ENCODE results near the gene PITPNM1.
"Not testable (repeated sequence)": the region's sequence is repeated elsewhere in the genome, so short reads cannot be mapped to it uniquely, and the experiment has no call there.

Gene PITPNM1

GRCh38 chr11:67466367-67466766, 38.8 kb downstream of the PITPNM1 start:
- no peak for DNase-seq (ENCODE audit: low spot score)

- not testable (repeated sequence) for DNase-seq (ENCODE audit: low spot score)
Observed at GRCh38 chr11:67465530-67465929, 39.6 kb downstream of the PITPNM1 start.

- no peak for DNase-seq (ENCODE audit: low spot score)
Observed at GRCh38 chr11:67465189-67465510, 40.0 kb downstream of the PITPNM1 start.

GRCh38 chr11:67464411-67465188, 40.6 kb downstream of the PITPNM1 start:
- DNase-seq (ENCODE audit: low spot score), result peak; percentile 82

- DNase-seq (ENCODE audit: low spot score), result peak; percentile 79
Observed at GRCh38 chr11:67463680-67464410, 41.3 kb downstream of the PITPNM1 start.

- DNase-seq (ENCODE audit: low spot score), result no peak
Observed at GRCh38 chr11:67463186-67463585, 42.0 kb downstream of the PITPNM1 start.

DNA sequence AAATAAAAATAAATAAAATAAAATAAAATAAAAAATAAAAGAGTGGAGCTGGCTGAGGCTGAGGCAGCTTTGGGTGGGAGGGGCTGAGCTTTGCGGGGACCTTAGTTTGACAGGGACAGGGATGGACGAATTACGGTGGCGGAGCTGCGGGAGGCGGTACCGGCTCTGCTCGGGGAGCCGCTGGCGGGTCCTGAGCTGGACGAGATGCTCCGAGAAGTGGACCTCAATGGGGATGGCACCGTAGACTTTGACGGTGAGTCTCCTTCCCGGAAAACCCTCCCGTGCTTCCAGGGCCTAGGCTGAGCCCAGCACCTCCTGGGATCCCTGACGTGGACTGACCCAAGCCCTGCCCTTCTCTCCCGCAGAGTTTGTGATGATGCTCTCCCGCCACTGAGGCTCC, 46.9 kb downstream of the PITPNM1 start:
- no peak for DNase-seq (ENCODE audit: low spot score)

GRCh38 chr11:67457453-67457852, 47.7 kb downstream of the PITPNM1 start:
- DNase-seq (ENCODE audit: low spot score), result no peak

DNA sequence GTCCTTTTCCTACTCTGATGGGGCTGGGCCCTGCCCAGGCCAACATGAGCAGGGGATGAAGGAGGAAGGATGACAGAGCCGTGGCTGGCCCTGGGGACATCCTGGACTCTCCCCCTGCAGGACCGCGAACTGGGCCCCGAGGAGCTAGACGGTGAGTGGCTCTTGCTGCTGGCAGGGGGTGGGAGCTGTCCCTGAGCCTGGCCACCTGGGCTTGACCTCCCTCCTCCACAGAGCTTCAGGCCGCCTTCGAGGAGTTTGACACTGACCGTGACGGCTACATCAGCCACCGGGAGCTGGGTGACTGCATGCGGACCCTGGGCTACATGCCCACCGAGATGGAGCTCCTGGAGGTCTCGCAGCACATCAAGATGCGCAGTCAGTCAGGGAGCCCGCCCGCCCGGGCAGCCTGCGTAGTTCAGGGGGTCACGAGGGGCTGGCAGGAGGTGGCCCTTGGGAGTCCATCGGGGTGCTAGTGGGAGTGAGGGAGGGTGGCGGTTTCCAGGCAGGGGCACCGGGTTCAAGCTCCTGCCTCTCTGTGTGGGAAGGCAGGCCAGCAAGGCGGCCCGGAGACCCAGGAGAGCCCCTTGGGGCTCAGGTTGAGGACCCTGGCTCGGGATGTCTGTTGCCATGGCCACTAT, 49.0 kb downstream of the PITPNM1 start:
- no peak for DNase-seq (ENCODE audit: low spot score)

- no peak for DNase-seq (ENCODE audit: low spot score)
Observed at GRCh38 chr11:67455054-67455453, 50.1 kb downstream of the PITPNM1 start, which contains the start of gene CABP4. CABP4 (plus strand) TSS chr11:67455354; CDS start chr11:67455424, 70 bp downstream.

GRCh38 chr11:67453816-67454732, 51.1 kb downstream of the PITPNM1 start:
- DNase-seq (ENCODE audit: low spot score), result no peak

DNA sequence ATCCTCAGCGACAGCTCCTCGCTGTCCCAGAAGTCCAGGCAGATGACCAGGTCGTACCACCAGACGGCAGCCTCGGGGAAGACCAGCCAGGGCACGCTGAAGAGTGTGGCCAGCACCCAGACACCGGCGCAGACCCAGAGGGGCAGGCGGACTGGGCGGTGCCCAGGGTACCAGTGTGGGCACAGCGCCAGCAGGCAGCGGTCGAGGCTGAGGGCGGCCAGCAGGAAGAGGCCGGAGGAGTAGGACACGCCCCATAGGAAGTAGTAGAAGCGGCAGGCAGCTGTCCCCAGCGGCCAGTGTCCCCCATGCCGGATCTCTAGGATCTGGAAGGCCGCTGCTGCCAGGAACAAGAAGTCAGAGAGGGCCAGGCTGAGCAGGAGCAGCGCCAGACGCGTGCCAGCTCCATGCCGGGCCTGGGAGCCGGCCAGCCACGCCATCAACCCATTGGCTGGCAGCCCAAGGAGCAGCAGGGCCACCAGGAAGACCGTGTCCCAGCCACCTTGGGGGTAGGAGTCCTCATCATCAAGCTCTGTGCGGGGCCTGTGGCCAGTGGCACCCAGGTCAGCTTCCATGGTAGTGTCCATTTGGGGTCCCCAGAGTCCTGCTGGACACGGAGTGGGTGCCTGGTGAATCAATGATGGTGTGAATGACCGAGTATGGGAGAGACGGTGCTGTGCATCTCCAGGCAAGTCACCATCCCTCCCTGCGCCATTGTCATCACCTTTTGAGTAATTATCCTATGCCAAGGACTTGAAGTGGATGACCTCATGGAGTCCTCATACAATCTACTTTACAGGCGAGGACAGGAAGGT, 52.8 kb downstream of the PITPNM1 start, which contains the start of gene GPR152:
Gene GPR152 (minus strand): TSS at position 589 of the 812 bp plus-strand sequence. CDS start 5 bp downstream, at position 584.
- no peak for DNase-seq (ENCODE audit: low spot score)

- no peak for DNase-seq (ENCODE audit: low spot score)
Observed at GRCh38 chr11:67451658-67451976, 53.5 kb downstream of the PITPNM1 start.

- no peak for DNase-seq (ENCODE audit: low spot score)
Observed at GRCh38 chr11:67450796-67451657, 54.1 kb downstream of the PITPNM1 start.

DNA sequence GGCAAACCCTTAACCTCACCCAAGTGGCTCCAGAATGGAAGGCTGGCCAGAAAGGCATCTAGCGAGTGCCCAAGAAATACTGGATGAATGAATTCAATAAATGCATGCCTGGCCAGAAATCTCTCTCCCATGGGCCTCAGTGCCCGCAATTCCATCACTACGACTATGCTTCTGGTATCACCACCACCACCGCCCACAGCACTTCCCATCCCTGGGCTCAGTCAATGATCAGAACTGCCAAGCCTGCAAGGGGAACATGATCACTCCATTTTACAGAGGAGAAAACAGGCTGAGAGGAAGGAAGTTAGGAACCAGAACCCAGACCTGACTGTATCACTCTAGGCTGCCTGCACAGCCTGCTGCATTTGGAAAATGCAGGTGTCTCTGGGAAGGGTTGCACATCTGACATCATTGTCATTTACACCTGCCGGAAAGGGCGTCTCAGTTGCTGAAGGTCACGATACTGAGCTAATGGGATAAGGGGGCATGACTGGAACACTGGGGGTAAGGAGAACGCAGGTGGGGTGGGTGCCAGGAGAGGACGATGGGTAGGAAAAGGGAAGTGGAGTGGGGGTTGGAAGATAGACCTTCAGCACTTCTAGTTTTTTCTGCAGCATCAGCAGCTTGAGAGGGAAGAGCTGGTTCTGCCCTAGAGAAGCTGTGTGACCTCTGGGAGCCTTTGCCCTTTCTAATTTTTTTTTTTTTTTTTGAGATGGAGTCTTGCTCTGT, 55.9 kb downstream of the PITPNM1 start:
- no peak for DNase-seq (ENCODE audit: low spot score)

GRCh38 chr11:67448220-67448609, 56.9 kb downstream of the PITPNM1 start:
- no peak for DNase-seq (ENCODE audit: low spot score)

DNA sequence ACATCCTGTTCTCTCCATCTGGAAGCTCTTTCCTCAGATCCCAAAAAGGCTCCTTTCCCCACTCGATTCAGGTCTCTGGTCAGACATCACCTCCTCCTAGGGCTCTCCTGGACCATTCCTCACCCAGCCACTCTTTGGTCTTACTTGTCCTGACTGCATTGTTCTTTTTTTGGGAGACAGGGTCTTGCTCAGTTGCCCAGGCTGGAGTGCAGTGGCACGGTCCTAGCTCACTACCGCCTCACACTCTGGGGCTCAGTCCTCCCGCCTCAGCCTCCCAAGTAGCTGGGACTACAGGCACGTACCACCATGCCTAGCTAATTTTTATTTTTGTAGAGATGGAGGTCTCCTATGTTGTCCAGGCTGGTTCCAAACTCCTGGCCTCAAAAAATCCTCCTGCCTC, 59.6 kb downstream of the PITPNM1 start:
- no peak for DNase-seq (ENCODE audit: low spot score)

- DNase-seq (ENCODE audit: low spot score), result no peak
Observed at GRCh38 chr11:67442504-67443404, 62.4 kb downstream of the PITPNM1 start.

All from AG08395 (cell line).